GM12864 (cell line): Measurements from ENCODE around the gene KRT76.

ENCODE experiments used
- DNase-seq: peaks from one replicate; pipeline ENCODE4 v3.0.0-alpha.2; 2011; ENCODE audit warnings: low read depth
- H3K4me3 ChIP-seq: 2 replicates; pipeline ENCODE4 v1.5.1; 2011; ENCODE audit warnings: mild to moderate bottlenecking, low read depth, low read length, control low read depth
- CTCF ChIP-seq: IDR thresholded peaks from 2 replicates; pipeline ENCODE4 v1.5.1; 2011; ENCODE audit warnings: low read depth, mild to moderate bottlenecking, moderate library complexity, low read length, control low read depth, inconsistent platforms; ENCODE audit errors: missing control alignments

The KRT76 gene

GRCh38 chr12:52801773-52802172, 24.6 kb upstream of the KRT76 start:
- TF ChIP-seq CTCF: no peak
- no peak for DNase-seq
- no peak overlapping the region for H3K4me3 ChIP-seq

GRCh38 chr12:52800259-52800917, 23.2 kb upstream of the KRT76 start:
- no peak for TF ChIP-seq CTCF
- no peak for DNase-seq
- no peak overlapping the region for H3K4me3 ChIP-seq

- no peak overlapping the region for H3K4me3 ChIP-seq
- TF ChIP-seq CTCF: no peak
These were observed 22.5 kb upstream of the KRT76 start for GRCh38 chr12:52799505-52800211.

GRCh38 chr12:52798671-52799504, 21.7 kb upstream of the KRT76 start:
- no peak for DNase-seq
- no peak for TF ChIP-seq CTCF
- no peak overlapping the region for H3K4me3 ChIP-seq

More at GRCh38 chr12:52799505-52800211, 22.5 kb upstream of the KRT76 start:
- DNase-seq: no peak

GRCh38 chr12:52798003-52798670, 21.0 kb upstream of the KRT76 start:
- TF ChIP-seq CTCF: no peak
- no peak overlapping the region for H3K4me3 ChIP-seq
- DNase-seq: no peak

GRCh38 chr12:52797529-52797894, 20.4 kb upstream of the KRT76 start:
- no peak for TF ChIP-seq CTCF
- H3K4me3 ChIP-seq: no peak overlapping the region
- DNase-seq: no peak
